Sigmoid colon (tissue), 4 donors: ENCODE results near the gene ADORA1.

Experiments
- EP300 ChIP-seq, 4 donors: sonication (generic); formaldehyde crosslinking; IDR thresholded peaks; one replicate each; pipeline ENCODE4 v1.6.1; 2017; ENCODE audit warnings: antibody characterized with exemption in 4 of 4
- TF ChIP-seq, protein P1 (sequence below), 4 experiments: fragments of 450-650 bp in 3 of 4; fragments of 200-600 bp in 1 of 4; IDR thresholded peaks; one replicate each; pipeline ENCODE4 v1.5.1; 2016 to 2019; ENCODE audit warnings: antibody characterized with exemption in 4 of 4, mild to moderate bottlenecking in 3 of 4, moderate library complexity in 2 of 4

DNA sequence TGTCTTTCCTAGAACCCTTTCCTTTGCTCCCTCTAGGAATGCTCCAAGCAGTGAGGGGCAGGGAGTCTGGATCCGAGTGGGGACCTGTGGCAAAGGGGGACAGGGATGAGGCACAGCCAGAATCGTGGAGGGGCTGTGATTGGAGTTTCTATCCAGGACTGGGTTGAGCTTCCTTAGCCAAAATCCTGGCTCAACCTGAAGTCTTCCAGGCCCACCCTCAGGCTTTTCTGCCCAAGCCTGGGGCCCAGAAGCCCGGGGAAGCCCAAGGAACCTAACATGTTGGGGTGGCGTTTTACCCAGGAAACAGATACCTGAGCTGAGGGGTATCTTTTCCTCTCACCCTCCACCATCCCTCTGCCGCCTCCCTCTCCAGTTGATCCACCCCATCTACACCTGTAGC is 47.1 kb upstream of the ADORA1 start:
- TF ChIP-seq, protein P1, sequence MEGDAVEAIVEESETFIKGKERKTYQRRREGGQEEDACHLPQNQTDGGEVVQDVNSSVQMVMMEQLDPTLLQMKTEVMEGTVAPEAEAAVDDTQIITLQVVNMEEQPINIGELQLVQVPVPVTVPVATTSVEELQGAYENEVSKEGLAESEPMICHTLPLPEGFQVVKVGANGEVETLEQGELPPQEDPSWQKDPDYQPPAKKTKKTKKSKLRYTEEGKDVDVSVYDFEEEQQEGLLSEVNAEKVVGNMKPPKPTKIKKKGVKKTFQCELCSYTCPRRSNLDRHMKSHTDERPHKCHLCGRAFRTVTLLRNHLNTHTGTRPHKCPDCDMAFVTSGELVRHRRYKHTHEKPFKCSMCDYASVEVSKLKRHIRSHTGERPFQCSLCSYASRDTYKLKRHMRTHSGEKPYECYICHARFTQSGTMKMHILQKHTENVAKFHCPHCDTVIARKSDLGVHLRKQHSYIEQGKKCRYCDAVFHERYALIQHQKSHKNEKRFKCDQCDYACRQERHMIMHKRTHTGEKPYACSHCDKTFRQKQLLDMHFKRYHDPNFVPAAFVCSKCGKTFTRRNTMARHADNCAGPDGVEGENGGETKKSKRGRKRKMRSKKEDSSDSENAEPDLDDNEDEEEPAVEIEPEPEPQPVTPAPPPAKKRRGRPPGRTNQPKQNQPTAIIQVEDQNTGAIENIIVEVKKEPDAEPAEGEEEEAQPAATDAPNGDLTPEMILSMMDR (IDR thresholded peaks at IDR 0.05) = no peak
- no peak for TF ChIP-seq EP300 (IDR thresholded peaks at IDR 0.05)
